GM23338 (cell line): Measurements from ENCODE around the gene PRDM8. TPM values are rescaled to one million over a fixed set of nuclear protein-coding genes. Genes with fewer than 3 reads are reported as not detected.

Source experiments
- ATAC-seq: fragments of 200-7000 bp; cut with Tn5 transposase; 3 replicates; pipeline ENCODE4 v1.9.1; 2020
- DNase-seq: peaks from one replicate; pipeline ENCODE4 v3.0.0-alpha.2; 2015; ENCODE audit warnings: low spot score
- H2AFZ ChIP-seq: fragments of 200-600 bp; sonication (generic); 2 replicates; pipeline ENCODE4 v1.8.0; 2016; ENCODE audit warnings: antibody characterized with exemption, mild to moderate bottlenecking, moderate library complexity
- H3F3A ChIP-seq: fragments of 200-600 bp; sonication (generic); replicated peaks from 2 replicates; pipeline ENCODE4 v1.8.0; 2017; ENCODE audit warnings: antibody characterized with exemption, mixed run types, low read depth
- H3K27ac ChIP-seq: fragments of 200-600 bp; sonication (generic); 2 replicates; pipeline ENCODE4 v1.6.1; 2016; ENCODE audit warnings: low read depth
- H3K27me3 ChIP-seq: fragments of 200-600 bp; sonication (generic); 2 replicates; pipeline ENCODE4 v1.8.0; 2016; ENCODE audit warnings: mild to moderate bottlenecking, mixed run types, moderate library complexity; ENCODE audit not compliant: insufficient read depth
- H3K36me3 ChIP-seq: fragments of 200-600 bp; sonication (generic); 2 replicates; pipeline ENCODE4 v1.8.0; 2016; ENCODE audit warnings: mild to moderate bottlenecking; ENCODE audit not compliant: insufficient read depth
- H3K4me1 ChIP-seq: fragments of 200-600 bp; sonication (generic); 2 replicates; pipeline ENCODE4 v1.8.0; 2016; ENCODE audit warnings: mild to moderate bottlenecking, moderate library complexity; ENCODE audit not compliant: insufficient read depth
- H3K4me2 ChIP-seq: fragments of 200-600 bp; sonication (generic); 2 replicates; pipeline ENCODE4 v1.7.1; 2017; ENCODE audit warnings: mixed run types
- H3K4me3 ChIP-seq: fragments of 200-600 bp; sonication (generic); 2 replicates; pipeline ENCODE4 v1.6.1; 2016; ENCODE audit warnings: mixed run types
- H3K79me2 ChIP-seq: fragments of 200-600 bp; sonication (generic); replicated peaks from 2 replicates; pipeline ENCODE4 v1.8.0; 2017; ENCODE audit warnings: mild to moderate bottlenecking; ENCODE audit not compliant: insufficient read depth
- H3K9me2 ChIP-seq: fragments of 200-600 bp; sonication (generic); 2 replicates; pipeline ENCODE4 v1.8.0; 2017; ENCODE audit not compliant: insufficient read depth
- H4K20me1 ChIP-seq: fragments of 200-600 bp; sonication (generic); replicated peaks from 2 replicates; pipeline ENCODE4 v1.8.0; 2017; ENCODE audit warnings: mild to moderate bottlenecking; ENCODE audit not compliant: insufficient read depth
- H3K27ac Mint-ChIP-seq: 2 replicates; pipeline ENCODE4 v1.8.0; 2020; ENCODE audit warnings: inconsistent platforms, mild to moderate bottlenecking, moderate library complexity, mixed read lengths
- H3K27me3 Mint-ChIP-seq: 3 replicates; pipeline ENCODE4 v1.8.0; 2022; ENCODE audit warnings: low read depth, mild to moderate bottlenecking, moderate library complexity, mixed read lengths, inconsistent platforms; ENCODE audit not compliant: insufficient read depth, poor library complexity
- H3K36me3 Mint-ChIP-seq: 3 replicates; pipeline ENCODE4 v1.8.0; 2021; ENCODE audit warnings: low read depth, mild to moderate bottlenecking, inconsistent platforms, moderate library complexity, mixed read lengths
- H3K4me1 Mint-ChIP-seq: 3 replicates; pipeline ENCODE4 v1.8.0; 2020; ENCODE audit warnings: mild to moderate bottlenecking, inconsistent platforms, mixed read lengths
- H3K4me3 Mint-ChIP-seq: 3 replicates; pipeline ENCODE4 v1.8.0; 2021; ENCODE audit warnings: moderate library complexity, mild to moderate bottlenecking, inconsistent platforms, mixed read lengths
- H3K9me3 Mint-ChIP-seq: 3 replicates; pipeline ENCODE4 v1.8.0; 2020; ENCODE audit warnings: moderate library complexity, mild to moderate bottlenecking, inconsistent platforms, mixed read lengths
- CREB1 ChIP-seq: fragments of 250-450 bp; sonication (Bioruptor Pico); IDR thresholded peaks from 2 replicates; pipeline ENCODE4 v1.5.0; 2020; ENCODE audit warnings: low read depth, mild to moderate bottlenecking, moderate library complexity
- CTCF ChIP-seq, 2 experiments: fragments of 200-600 bp in 1 of 2; sonication (generic) in 1 of 2; conservative IDR thresholded peaks; 2 replicates each; pipeline versions ENCODE4 v1.5.1 to v1.6.1; 2016 to 2017; ENCODE audit warnings: antibody characterized with exemption in 2 of 2, low read depth in 2 of 2, mild to moderate bottlenecking in 2 of 2, moderate library complexity in 1 of 2
- EZH2 ChIP-seq: fragments of 200-600 bp; sonication (generic); IDR thresholded peaks from one replicate; pipeline ENCODE4 v1.8.0; 2017; ENCODE audit warnings: antibody characterized with exemption, mild to moderate bottlenecking, low read depth; ENCODE audit not compliant: unreplicated experiment
- EZH2phosphoT487 ChIP-seq: fragments of 200-600 bp; sonication (generic); IDR thresholded peaks from one replicate; pipeline ENCODE4 v1.8.1; 2018; ENCODE audit warnings: antibody characterized with exemption; ENCODE audit not compliant: unreplicated experiment
- JUNB ChIP-seq: IDR thresholded peaks from one replicate; pipeline ENCODE4 v1.6.1; 2016; ENCODE audit warnings: antibody characterized with exemption; ENCODE audit not compliant: unreplicated experiment
- NANOG ChIP-seq: IDR thresholded peaks from 2 replicates; pipeline ENCODE4 v1.6.1; 2016; ENCODE audit warnings: antibody characterized with exemption, borderline replicate concordance
- POLR2AphosphoS5 ChIP-seq: IDR thresholded peaks from 2 replicates; pipeline ENCODE4 v1.6.1; 2016; ENCODE audit warnings: antibody characterized with exemption, low read depth
- STAT1 ChIP-seq: IDR thresholded peaks from one replicate; pipeline ENCODE4 v1.6.1; 2016; ENCODE audit warnings: antibody characterized with exemption; ENCODE audit not compliant: unreplicated experiment
- ZNF114 ChIP-seq: fragments of 250-450 bp; sonication (Bioruptor Pico); IDR thresholded peaks from 2 replicates; pipeline ENCODE4 v1.5.0; 2020; ENCODE audit warnings: mild to moderate bottlenecking, moderate library complexity
- ZNF331 ChIP-seq: fragments of 250-450 bp; sonication (Bioruptor Pico); IDR thresholded peaks from 2 replicates; pipeline ENCODE4 v1.5.0; 2020; ENCODE audit warnings: low read depth, mild to moderate bottlenecking, moderate library complexity
- ZNF462 ChIP-seq: fragments of 250-450 bp; sonication (Bioruptor Pico); IDR thresholded peaks from 2 replicates; pipeline ENCODE4 v1.5.0; 2020; ENCODE audit warnings: mild to moderate bottlenecking, moderate library complexity
- polyA plus RNA-seq: library from polyadenylated mRNA; unstranded; fragments of >200 nt; fragmentation: Nextera tagmentation; extraction: Ambion mirVana; gene quantifications from 2 replicates; pipeline ENCODE4 v1.2.1, GENCODE V29; 2016
- total RNA-seq: library from RNA; depleted of rRNA; stranded (reverse); fragments of >200 nt; shearing (Covaris generic); gene quantifications from 2 replicates; pipeline ENCODE4 v1.2.3, GENCODE V29; 2014
- TF ChIP-seq, protein P1 (sequence below): IDR thresholded peaks from 2 replicates; pipeline ENCODE4 v1.6.1; 2016; ENCODE audit warnings: antibody characterized with exemption
- TF ChIP-seq, protein P2 (sequence below): IDR thresholded peaks from one replicate; pipeline ENCODE4 v1.6.1; 2018; ENCODE audit warnings: antibody characterized with exemption; ENCODE audit not compliant: unreplicated experiment

PRDM8 gene
- total and polyA plus RNA-seq, 2 experiments from 2014 or later: 0.16 TPM; not detected in 1

GRCh38 chr4:80202741-80203553 is 5.6 kb downstream of the PRDM8 start:
- H3K36me3 Mint-ChIP-seq: no peaks in the 10 kb centered on the region; the same call in 2 of the 3 replicates
- peaks cover 94% of the 10 kb centered on the region for H3K27me3 Mint-ChIP-seq
- peaks cover 32% of the 10 kb centered on the region for H3K4me1 Mint-ChIP-seq
- no peaks in the 10 kb centered on the region for H3K9me2 ChIP-seq
- peak; percentile 34 for ATAC-seq
- no peaks in the 10 kb centered on the region for H3K79me2 ChIP-seq
- no peak overlapping the region for H3K27ac ChIP-seq
- peak overlapping the region; percentile 55 for H3K4me3 ChIP-seq
- no peak overlapping the region for H2AFZ ChIP-seq
- H4K20me1 ChIP-seq: peaks cover 43% of the 10 kb centered on the region
- TF ChIP-seq ZNF114 (CRISPR knock-in tag): no peak
- TF ChIP-seq JUNB: no peak
- TF ChIP-seq, protein P1, sequence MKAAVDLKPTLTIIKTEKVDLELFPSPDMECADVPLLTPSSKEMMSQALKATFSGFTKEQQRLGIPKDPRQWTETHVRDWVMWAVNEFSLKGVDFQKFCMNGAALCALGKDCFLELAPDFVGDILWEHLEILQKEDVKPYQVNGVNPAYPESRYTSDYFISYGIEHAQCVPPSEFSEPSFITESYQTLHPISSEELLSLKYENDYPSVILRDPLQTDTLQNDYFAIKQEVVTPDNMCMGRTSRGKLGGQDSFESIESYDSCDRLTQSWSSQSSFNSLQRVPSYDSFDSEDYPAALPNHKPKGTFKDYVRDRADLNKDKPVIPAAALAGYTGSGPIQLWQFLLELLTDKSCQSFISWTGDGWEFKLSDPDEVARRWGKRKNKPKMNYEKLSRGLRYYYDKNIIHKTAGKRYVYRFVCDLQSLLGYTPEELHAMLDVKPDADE: no peak
- no peak for TF ChIP-seq ZNF331 (CRISPR knock-in tag)
- no peak for TF ChIP-seq ZNF462
- TF ChIP-seq, protein P2, sequence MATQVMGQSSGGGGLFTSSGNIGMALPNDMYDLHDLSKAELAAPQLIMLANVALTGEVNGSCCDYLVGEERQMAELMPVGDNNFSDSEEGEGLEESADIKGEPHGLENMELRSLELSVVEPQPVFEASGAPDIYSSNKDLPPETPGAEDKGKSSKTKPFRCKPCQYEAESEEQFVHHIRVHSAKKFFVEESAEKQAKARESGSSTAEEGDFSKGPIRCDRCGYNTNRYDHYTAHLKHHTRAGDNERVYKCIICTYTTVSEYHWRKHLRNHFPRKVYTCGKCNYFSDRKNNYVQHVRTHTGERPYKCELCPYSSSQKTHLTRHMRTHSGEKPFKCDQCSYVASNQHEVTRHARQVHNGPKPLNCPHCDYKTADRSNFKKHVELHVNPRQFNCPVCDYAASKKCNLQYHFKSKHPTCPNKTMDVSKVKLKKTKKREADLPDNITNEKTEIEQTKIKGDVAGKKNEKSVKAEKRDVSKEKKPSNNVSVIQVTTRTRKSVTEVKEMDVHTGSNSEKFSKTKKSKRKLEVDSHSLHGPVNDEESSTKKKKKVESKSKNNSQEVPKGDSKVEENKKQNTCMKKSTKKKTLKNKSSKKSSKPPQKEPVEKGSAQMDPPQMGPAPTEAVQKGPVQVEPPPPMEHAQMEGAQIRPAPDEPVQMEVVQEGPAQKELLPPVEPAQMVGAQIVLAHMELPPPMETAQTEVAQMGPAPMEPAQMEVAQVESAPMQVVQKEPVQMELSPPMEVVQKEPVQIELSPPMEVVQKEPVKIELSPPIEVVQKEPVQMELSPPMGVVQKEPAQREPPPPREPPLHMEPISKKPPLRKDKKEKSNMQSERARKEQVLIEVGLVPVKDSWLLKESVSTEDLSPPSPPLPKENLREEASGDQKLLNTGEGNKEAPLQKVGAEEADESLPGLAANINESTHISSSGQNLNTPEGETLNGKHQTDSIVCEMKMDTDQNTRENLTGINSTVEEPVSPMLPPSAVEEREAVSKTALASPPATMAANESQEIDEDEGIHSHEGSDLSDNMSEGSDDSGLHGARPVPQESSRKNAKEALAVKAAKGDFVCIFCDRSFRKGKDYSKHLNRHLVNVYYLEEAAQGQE: no peak
- TF ChIP-seq POLR2AphosphoS5: no peak
- no peak for TF ChIP-seq STAT1
- TF ChIP-seq CREB1 (CRISPR knock-in tag): no peak
- no peak for TF ChIP-seq NANOG
- no peak for TF ChIP-seq CTCF (conservative IDR thresholded peaks at IDR 0.05; ENCODE audit: low read depth in 2 of 2)
- peak; percentile 99 for TF ChIP-seq EZH2phosphoT487
- TF ChIP-seq EZH2: peak; percentile 93
- H3K27ac Mint-ChIP-seq: no peak overlapping the region
- H3K9me3 Mint-ChIP-seq: peaks cover 4% of the 10 kb centered on the region; the same call in 2 of the 3 replicates
- peaks cover 18% of the 10 kb centered on the region for H3F3A ChIP-seq
- H3K4me1 ChIP-seq: peaks cover 33% of the 10 kb centered on the region
- no peaks in the 10 kb centered on the region for H3K36me3 ChIP-seq
- peaks cover 100% of the 10 kb centered on the region for H3K27me3 ChIP-seq
- peak; percentile 62 for DNase-seq
- H3K4me3 Mint-ChIP-seq: peak overlapping the region; percentile 68
- H3K4me2 ChIP-seq: peak overlapping the region; percentile 81
